WTC11 (cell line): ENCODE measurements around the gene NTMT2. TPM values are rescaled to one million over a fixed set of nuclear protein-coding genes. Genes with fewer than 3 reads are reported as not detected.
"Not testable (repeated sequence)": the region's sequence is repeated elsewhere in the genome, so short reads cannot be mapped to it uniquely, and the experiment has no call there.

Experiments used
- ATAC-seq: fragments of 200-7000 bp; cut with Tn5 transposase; 2 replicates; pipeline ENCODE4 v1.10.0; 2021; ENCODE audit warnings: mild to moderate bottlenecking, moderate library complexity
- CTCF ChIA-PET: fragments of 300-600 bp; sonication (Branson Sonifier 250); formaldehyde crosslinking; loops from one replicate; lab custom pipeline; 2021; ENCODE audit warnings: antibody characterized with exemption; lab: Charles Lee
- POLR2A ChIA-PET: fragments of 350-600 bp; sonication (Branson Sonifier 250); formaldehyde crosslinking; loops from one replicate; lab custom pipeline; 2021; ENCODE audit warnings: antibody characterized with exemption; lab: Charles Lee
- DNase-seq: peaks from one replicate; pipeline ENCODE4 v3.0.0; 2021; ENCODE audit warnings: low spot score
- H3K27ac Mint-ChIP-seq: 2 replicates; pipeline ENCODE4 v1.8.0; 2021; ENCODE audit warnings: mixed read lengths
- H3K27me3 Mint-ChIP-seq: 2 replicates; pipeline ENCODE4 v1.8.0; 2021; ENCODE audit warnings: low read depth, mild to moderate bottlenecking, moderate library complexity, mixed read lengths
- H3K36me3 Mint-ChIP-seq: 2 replicates; pipeline ENCODE4 v1.8.0; 2021; ENCODE audit warnings: mixed read lengths
- H3K4me1 Mint-ChIP-seq: 2 replicates; pipeline ENCODE4 v1.8.0; 2022; ENCODE audit warnings: mixed read lengths
- H3K4me3 Mint-ChIP-seq: 2 replicates; pipeline ENCODE4 v1.8.0; 2021; ENCODE audit warnings: mild to moderate bottlenecking, moderate library complexity, mixed read lengths
- H3K9me3 Mint-ChIP-seq: 2 replicates; pipeline ENCODE4 v1.8.0; 2021; ENCODE audit warnings: mixed read lengths
- AR ChIP-seq: fragments of 250-450 bp; sonication (Bioruptor Pico); IDR thresholded peaks from 2 replicates; pipeline ENCODE4 v1.9.0; 2021; ENCODE audit warnings: mild to moderate bottlenecking
- ATF2 ChIP-seq: sonication (generic); formaldehyde crosslinking; IDR thresholded peaks from 2 replicates; pipeline ENCODE4 v1.8.1; 2022; ENCODE audit warnings: low read depth, missing genetic modification reagents, borderline replicate concordance
- CTCF ChIP-seq: fragments of 200-600 bp; IDR thresholded peaks from 2 replicates; pipeline ENCODE4 v1.8.0; 2022; ENCODE audit warnings: antibody characterized with exemption
- FOXJ3 ChIP-seq: sonication (generic); formaldehyde crosslinking; IDR thresholded peaks from 2 replicates; pipeline ENCODE4 v1.9.0; 2021; ENCODE audit warnings: missing genetic modification reagents, mild to moderate bottlenecking, borderline replicate concordance
- GTF2I ChIP-seq: fragments of 250-450 bp; sonication (Bioruptor Pico); conservative IDR thresholded peaks from 2 replicates; pipeline ENCODE4 v1.4.0; 2021; ENCODE audit warnings: mild to moderate bottlenecking
- NFYB ChIP-seq: sonication (generic); formaldehyde crosslinking; conservative IDR thresholded peaks from 2 replicates; pipeline ENCODE4 v1.8.0; 2022; ENCODE audit warnings: low read depth, missing genetic modification reagents
- NR3C1 ChIP-seq: sonication (generic); formaldehyde crosslinking; conservative IDR thresholded peaks from 2 replicates; pipeline ENCODE4 v1.8.1; 2023; ENCODE audit warnings: low read depth, mild to moderate bottlenecking, missing genetic modification reagents
- PRRX2 ChIP-seq: fragments of 250-450 bp; sonication (Bioruptor Pico); IDR thresholded peaks from 2 replicates; pipeline ENCODE4 v1.8.0; 2021; ENCODE audit warnings: mild to moderate bottlenecking
- RELA ChIP-seq: sonication (generic); formaldehyde crosslinking; IDR thresholded peaks from 2 replicates; pipeline ENCODE4 v1.8.1; 2022; ENCODE audit warnings: missing genetic modification reagents, mild to moderate bottlenecking, borderline replicate concordance
- ZNF281 ChIP-seq: sonication (generic); formaldehyde crosslinking; IDR thresholded peaks from 2 replicates; pipeline ENCODE4 v1.8.0; 2023; ENCODE audit warnings: mild to moderate bottlenecking, missing genetic modification reagents
- ZNF512 ChIP-seq: sonication (generic); formaldehyde crosslinking; IDR thresholded peaks from 2 replicates; pipeline ENCODE4 v1.8.1; 2022; ENCODE audit warnings: missing genetic modification reagents, borderline replicate concordance
- total RNA-seq: library from RNA; stranded (reverse); gene quantifications from 3 replicates; pipeline ENCODE4 v1.2.3, GENCODE V29; 2021
- TF ChIP-seq, protein P1 (sequence below): sonication (generic); formaldehyde crosslinking; IDR thresholded peaks from 2 replicates; pipeline ENCODE4 v1.8.1; 2022; ENCODE audit warnings: low read depth, mild to moderate bottlenecking, moderate library complexity, missing genetic modification reagents, borderline replicate concordance
- TF ChIP-seq, protein P2 (sequence below): fragments of 250-450 bp; sonication (Bioruptor Pico); IDR thresholded peaks from 2 replicates; pipeline ENCODE4 v1.9.0; 2021; ENCODE audit warnings: mild to moderate bottlenecking, borderline replicate concordance
- TF ChIP-seq, protein P3 (sequence below): fragments of 250-450 bp; sonication (Bioruptor Pico); conservative IDR thresholded peaks from 2 replicates; pipeline ENCODE4 v1.9.0; 2021; ENCODE audit warnings: mild to moderate bottlenecking

The NTMT2 gene
- total RNA-seq, 1 experiment from 2014 or later, result 0.24 TPM

DNA sequence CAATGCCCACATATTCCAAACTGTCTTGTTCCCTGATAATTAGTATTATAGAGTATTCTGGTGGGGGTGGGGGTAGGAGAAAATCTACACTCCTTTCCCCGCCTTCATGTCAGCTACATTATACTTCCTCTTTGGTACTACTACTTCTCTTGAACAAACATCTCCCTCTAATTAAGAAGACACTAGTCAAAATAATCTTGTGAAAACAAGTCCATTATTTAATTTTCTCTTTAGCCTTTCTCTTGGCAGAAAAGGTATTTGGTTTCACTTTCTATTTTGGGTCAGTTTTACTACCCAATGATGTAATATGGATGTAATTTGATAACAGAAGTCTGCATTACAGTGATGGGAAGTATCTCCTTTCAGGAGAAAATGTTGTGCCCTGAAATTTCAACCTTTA, 22.5 kb downstream of the NTMT2 start:
- TF ChIP-seq PRRX2 (CRISPR knock-in tag) (no peak), CTCF (no peak), ZNF281 (no peak), ZNF512 (no peak), FOXJ3 (CRISPR knock-in tag) (no peak), AR (no peak), RELA (no peak), GTF2I (CRISPR knock-in tag) (no peak), NFYB (CRISPR knock-in tag) (no peak), ATF2 (CRISPR knock-in tag) (no peak), NR3C1 (CRISPR knock-in tag) (no peak)
- TF ChIP-seq, protein P1, sequence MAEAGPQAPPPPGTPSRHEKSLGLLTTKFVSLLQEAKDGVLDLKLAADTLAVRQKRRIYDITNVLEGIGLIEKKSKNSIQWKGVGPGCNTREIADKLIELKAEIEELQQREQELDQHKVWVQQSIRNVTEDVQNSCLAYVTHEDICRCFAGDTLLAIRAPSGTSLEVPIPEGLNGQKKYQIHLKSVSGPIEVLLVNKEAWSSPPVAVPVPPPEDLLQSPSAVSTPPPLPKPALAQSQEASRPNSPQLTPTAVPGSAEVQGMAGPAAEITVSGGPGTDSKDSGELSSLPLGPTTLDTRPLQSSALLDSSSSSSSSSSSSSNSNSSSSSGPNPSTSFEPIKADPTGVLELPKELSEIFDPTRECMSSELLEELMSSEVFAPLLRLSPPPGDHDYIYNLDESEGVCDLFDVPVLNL, result no peak
- TF ChIP-seq, protein P2, sequence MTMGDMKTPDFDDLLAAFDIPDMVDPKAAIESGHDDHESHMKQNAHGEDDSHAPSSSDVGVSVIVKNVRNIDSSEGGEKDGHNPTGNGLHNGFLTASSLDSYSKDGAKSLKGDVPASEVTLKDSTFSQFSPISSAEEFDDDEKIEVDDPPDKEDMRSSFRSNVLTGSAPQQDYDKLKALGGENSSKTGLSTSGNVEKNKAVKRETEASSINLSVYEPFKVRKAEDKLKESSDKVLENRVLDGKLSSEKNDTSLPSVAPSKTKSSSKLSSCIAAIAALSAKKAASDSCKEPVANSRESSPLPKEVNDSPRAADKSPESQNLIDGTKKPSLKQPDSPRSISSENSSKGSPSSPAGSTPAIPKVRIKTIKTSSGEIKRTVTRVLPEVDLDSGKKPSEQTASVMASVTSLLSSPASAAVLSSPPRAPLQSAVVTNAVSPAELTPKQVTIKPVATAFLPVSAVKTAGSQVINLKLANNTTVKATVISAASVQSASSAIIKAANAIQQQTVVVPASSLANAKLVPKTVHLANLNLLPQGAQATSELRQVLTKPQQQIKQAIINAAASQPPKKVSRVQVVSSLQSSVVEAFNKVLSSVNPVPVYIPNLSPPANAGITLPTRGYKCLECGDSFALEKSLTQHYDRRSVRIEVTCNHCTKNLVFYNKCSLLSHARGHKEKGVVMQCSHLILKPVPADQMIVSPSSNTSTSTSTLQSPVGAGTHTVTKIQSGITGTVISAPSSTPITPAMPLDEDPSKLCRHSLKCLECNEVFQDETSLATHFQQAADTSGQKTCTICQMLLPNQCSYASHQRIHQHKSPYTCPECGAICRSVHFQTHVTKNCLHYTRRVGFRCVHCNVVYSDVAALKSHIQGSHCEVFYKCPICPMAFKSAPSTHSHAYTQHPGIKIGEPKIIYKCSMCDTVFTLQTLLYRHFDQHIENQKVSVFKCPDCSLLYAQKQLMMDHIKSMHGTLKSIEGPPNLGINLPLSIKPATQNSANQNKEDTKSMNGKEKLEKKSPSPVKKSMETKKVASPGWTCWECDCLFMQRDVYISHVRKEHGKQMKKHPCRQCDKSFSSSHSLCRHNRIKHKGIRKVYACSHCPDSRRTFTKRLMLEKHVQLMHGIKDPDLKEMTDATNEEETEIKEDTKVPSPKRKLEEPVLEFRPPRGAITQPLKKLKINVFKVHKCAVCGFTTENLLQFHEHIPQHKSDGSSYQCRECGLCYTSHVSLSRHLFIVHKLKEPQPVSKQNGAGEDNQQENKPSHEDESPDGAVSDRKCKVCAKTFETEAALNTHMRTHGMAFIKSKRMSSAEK (CRISPR knock-in tag), result no peak
- TF ChIP-seq, protein P3, sequence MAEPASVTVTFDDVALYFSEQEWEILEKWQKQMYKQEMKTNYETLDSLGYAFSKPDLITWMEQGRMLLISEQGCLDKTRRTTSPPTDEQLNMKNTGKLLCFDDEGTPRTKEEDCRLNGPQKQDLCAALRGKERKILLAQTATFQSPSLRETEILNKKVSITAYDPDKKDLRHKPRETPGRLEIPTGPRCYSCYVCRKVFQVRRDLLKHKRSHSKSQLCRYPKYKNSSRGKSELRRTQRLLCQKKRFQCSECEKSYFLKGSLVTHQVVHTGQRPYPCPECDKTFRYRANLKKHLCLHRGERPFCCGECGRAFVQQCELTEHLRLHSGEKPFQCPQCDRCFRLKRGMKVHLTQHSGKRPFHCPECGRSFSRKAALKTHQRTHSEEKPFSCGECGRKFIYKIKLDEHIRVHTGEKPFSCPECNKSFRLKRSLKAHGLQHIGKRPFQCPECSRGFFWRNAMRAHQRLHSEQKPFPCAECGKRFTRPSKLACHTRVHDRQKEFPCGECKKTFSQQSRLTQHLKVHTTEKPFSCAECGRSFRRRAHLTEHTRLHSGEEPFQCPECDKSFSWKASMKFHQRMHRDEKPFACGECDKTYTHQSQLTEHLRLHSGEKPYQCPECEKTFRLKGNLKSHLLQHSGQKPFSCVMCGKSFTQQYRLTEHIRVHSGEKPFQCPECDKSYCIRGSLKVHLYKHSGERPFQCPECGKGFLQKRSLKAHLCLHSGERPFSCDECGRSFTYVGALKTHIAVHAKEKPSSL (CRISPR knock-in tag), result no peak
- H3K27me3 Mint-ChIP-seq, result no peaks in the 10 kb centered on the region
- H3K4me3 Mint-ChIP-seq, result no peak overlapping the region
- DNase-seq (no peak), ATAC-seq (no peak)
- peaks cover 32% of the 10 kb centered on the region for H3K9me3 Mint-ChIP-seq
- ChIA-PET CTCF (no interaction called here), POLR2A (interaction anchor here (0.7 kb wide), 1 partner anchor 357 kb away, joined by 3 read pairs; no protein-coding TSS in a partner anchor)
- no peak overlapping the region for H3K27ac Mint-ChIP-seq
- H3K36me3 Mint-ChIP-seq, result peaks cover 12% of the 10 kb centered on the region
- H3K4me1 Mint-ChIP-seq, result peaks cover 6% of the 10 kb centered on the region

DNA sequence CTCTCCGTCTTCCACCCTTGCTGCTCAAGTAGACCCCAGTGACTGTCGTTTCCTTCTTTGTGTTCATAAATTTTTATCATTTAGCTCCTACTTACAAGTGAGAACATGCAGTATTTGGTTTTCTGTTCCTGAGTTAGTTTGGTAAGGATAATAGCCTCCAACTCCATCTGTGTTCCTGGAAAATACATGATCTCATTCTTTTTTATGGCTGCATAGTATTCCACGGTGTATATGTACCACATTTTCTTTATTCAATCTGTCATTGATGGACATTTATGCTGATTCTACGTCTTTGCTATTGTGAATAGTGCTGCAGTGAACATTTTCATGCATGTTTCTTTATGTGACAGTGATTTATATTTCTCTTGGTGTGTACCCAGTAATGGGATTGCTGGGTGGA, 24.8 kb downstream of the NTMT2 start:
- H3K27ac Mint-ChIP-seq, H3K27me3 Mint-ChIP-seq, ATAC-seq, CTCF ChIA-PET, H3K4me1 Mint-ChIP-seq, H3K4me3 Mint-ChIP-seq, DNase-seq, POLR2A ChIA-PET: not testable (repeated sequence)
- Mint-ChIP-seq H3K9me3 (peaks cover 36% of the 10 kb centered on the region), H3K36me3 (peaks cover 12% of the 10 kb centered on the region)
